Kidney (tissue), 14 donors: ENCODE measurements around the gene SCAF8. TPM values are rescaled to one million over a fixed set of nuclear protein-coding genes. Genes with fewer than 3 reads are reported as not detected.
"Not testable (repeated sequence)": the region's sequence is repeated elsewhere in the genome, so short reads cannot be mapped to it uniquely, and the experiment has no call there.

Experiments used
- DNase-seq, 5 donors: peaks; one replicate each; pipeline ENCODE4 v3.0.0-alpha.2; 2013 to 2020
- FAIRE-seq: peaks from 2 replicates; lab custom pipeline; 2012; peaks lifted over from hg19 to GRCh38; lab: Jason Lieb, UNC
- H3K27ac ChIP-seq, 2 donors: one replicate each; pipeline ENCODE4 v1.7.0; 2013; ENCODE audit warnings: low read depth in 2 of 2, low read length in 2 of 2, inconsistent platforms in 1 of 2
- H3K27me3 ChIP-seq: one replicate; pipeline ENCODE4 v1.7.1; 2013; ENCODE audit warnings: low read length, inconsistent platforms; ENCODE audit not compliant: control insufficient read depth, insufficient read depth
- H3K36me3 ChIP-seq, 3 donors: one replicate each; pipeline versions ENCODE4 v1.7.0 to v1.7.1; 2013; ENCODE audit warnings: low read length in 3 of 3, control low read depth in 1 of 3, inconsistent platforms in 1 of 3; ENCODE audit not compliant: insufficient read depth in 3 of 3, control insufficient read depth in 2 of 3
- H3K4me1 ChIP-seq, 3 donors: one replicate each; pipeline versions ENCODE4 v1.7.0 to v1.7.1; 2013; ENCODE audit warnings: low read length in 3 of 3, inconsistent platforms in 1 of 3, low read depth in 1 of 3; ENCODE audit not compliant: control insufficient read depth in 2 of 3, insufficient read depth in 2 of 3
- H3K4me3 ChIP-seq, 3 donors: one replicate each; pipeline versions ENCODE4 v1.7.0 to v1.8.1; 2013; ENCODE audit warnings: low read length in 3 of 3, control low read depth in 1 of 3, inconsistent platforms in 1 of 3
- H3K9ac ChIP-seq, 3 donors: one replicate each; pipeline versions ENCODE4 v1.7.0 to v1.7.1; 2013; ENCODE audit warnings: low read length in 3 of 3, control low read depth in 1 of 3, inconsistent platforms in 1 of 3
- H3K9me3 ChIP-seq, 3 donors: one replicate each; pipeline versions ENCODE4 v1.7.0 to v1.7.1; 2013; ENCODE audit warnings: low read length in 3 of 3, control low read depth in 1 of 3, inconsistent platforms in 1 of 3; ENCODE audit not compliant: control insufficient read depth in 2 of 3, insufficient read depth in 1 of 3
- CTCF ChIP-seq: IDR thresholded peaks from 3 replicates; pipeline ENCODE4 v1.5.1; 2012; ENCODE audit warnings: mild to moderate bottlenecking, moderate library complexity, borderline replicate concordance; ENCODE audit not compliant: insufficient read depth; ENCODE audit errors: extremely low read depth
- intact Hi-C: fragments of 100-400 bp; cut with DNase I; formaldehyde crosslinking; loops from one replicate; pipeline ENCODE4 v1.11.1; 2022
- polyA plus RNA-seq: library from polyadenylated mRNA; stranded (reverse); fragments of 350-450 nt; fragmentation: Illumina TruSeq; extraction: RNeasy Lipid Tissue Mini Kit (QIAGEN cat#74804); gene quantifications from one replicate; pipeline ENCODE4 v1.2.3, GENCODE V29; 2014; ENCODE audit warnings: low read depth, low replicate concordance; ENCODE audit not compliant: insufficient read depth
- total RNA-seq: library from RNA; stranded (reverse); fragmentation: NEBNext Ultra II Directional; extraction: Animal tissue kit (Norgen Biotek cat#: 25700); gene quantifications from one replicate; pipeline ENCODE4 v1.2.1, GENCODE V29; 2021
- donor health status: control.
- donor health status: control.
- donor health status: control.
- donor health status: control.
- donor health status: control.
- donor health status: DM: yes; HTN: yes; CAD: no.
- donor health status: Normal renal cell carcinoma (clear cell type).

Gene SCAF8
- total and polyA plus RNA-seq, 2 donors from 2014 or later = 8.3 to 52.2 TPM

GRCh38 chr6:154740658-154741057 is 7.4 kb downstream of the SCAF8 start:
- intact Hi-C loops = no loop called here
- Histone ChIP-seq H3K9me3 (no peaks in the 10 kb centered on the region), H3K4me1 (peaks cover 0 to 25% (median 11%) of the 10 kb centered on the region in 3 donors), H3K36me3 (no peaks in the 10 kb centered on the region), H3K27me3 (no peaks in the 10 kb centered on the region), H3K9ac (no peak overlapping the region), H3K27ac (no peak overlapping the region), H3K4me3 (no peak overlapping the region)
- FAIRE-seq = no peak
- no peak for TF ChIP-seq CTCF
- DNase-seq = no peak

- Histone ChIP-seq H3K36me3 (no peaks in the 10 kb centered on the region), H3K4me3 (no peak overlapping the region), H3K9ac (no peak overlapping the region), H3K4me1 (peaks cover 0 to 13% (median 11%) of the 10 kb centered on the region in 3 donors), H3K27me3 (no peaks in the 10 kb centered on the region), H3K27ac (no peak overlapping the region), H3K9me3 (no peaks in the 10 kb centered on the region)
- no peak for TF ChIP-seq CTCF
- DNase-seq = no peak
- intact Hi-C loops = no loop called here
- no peak for FAIRE-seq
Observed at GRCh38 chr6:154742891-154743290, 9.7 kb downstream of the SCAF8 start.

- H3K9me3 ChIP-seq, FAIRE-seq, H3K4me1 ChIP-seq, intact Hi-C loops, H3K36me3 ChIP-seq, H3K4me3 ChIP-seq, H3K27me3 ChIP-seq, H3K27ac ChIP-seq, H3K9ac ChIP-seq, DNase-seq: not testable (repeated sequence)
Observed at GRCh38 chr6:154744029-154744745, 11.0 kb downstream of the SCAF8 start.

- no peak overlapping the region for H3K4me3 ChIP-seq
- no peak overlapping the region for H3K9ac ChIP-seq
- no peak overlapping the region for H3K27ac ChIP-seq
- peaks cover 0 to 11% (median 4%) of the 10 kb centered on the region in 3 donors for H3K4me1 ChIP-seq
- no peak for DNase-seq
- intact Hi-C loops = no loop called here
- H3K27me3 ChIP-seq = no peaks in the 10 kb centered on the region
- H3K36me3 ChIP-seq = no peaks in the 10 kb centered on the region
- TF ChIP-seq CTCF = no peak
- no peaks in the 10 kb centered on the region for H3K9me3 ChIP-seq
- FAIRE-seq = no peak
Observed at GRCh38 chr6:154745243-154745642, 12.0 kb downstream of the SCAF8 start.
